Choroid plexus epithelial cell (primary cell): ENCODE data around the gene CCNH.

Source experiments
- DNase-seq: peaks from one replicate; pipeline ENCODE4 v3.0.0-alpha.2; 2010; ENCODE audit warnings: low read depth
- H3K4me3 ChIP-seq: 2 replicates; pipeline ENCODE4 v1.5.1; 2011; ENCODE audit warnings: low read depth, mild to moderate bottlenecking, control low read depth, low read length, moderate library complexity
- CTCF ChIP-seq: conservative IDR thresholded peaks from 2 replicates; pipeline ENCODE4 v1.5.1; 2011; ENCODE audit warnings: low read depth, mild to moderate bottlenecking, control low read depth, inconsistent platforms, low read length, moderate library complexity

Gene CCNH

GRCh38 chr5:87394411-87395165 lies 18.1 kb downstream of the CCNH start:
- peak; percentile 81 for DNase-seq
- H3K4me3 ChIP-seq: no peak overlapping the region
- no peak for TF ChIP-seq CTCF

- no peak for TF ChIP-seq CTCF
- peak; percentile 91 for DNase-seq
- no peak overlapping the region for H3K4me3 ChIP-seq
These were observed 19.4 kb downstream of the CCNH start for GRCh38 chr5:87393331-87393730.

- DNase-seq: no peak
- no peak for TF ChIP-seq CTCF
- H3K4me3 ChIP-seq: no peak overlapping the region
These were observed 19.9 kb downstream of the CCNH start for GRCh38 chr5:87392801-87393200.

- no peak for DNase-seq
- TF ChIP-seq CTCF: no peak
- no peak overlapping the region for H3K4me3 ChIP-seq
These were observed 20.6 kb downstream of the CCNH start for GRCh38 chr5:87392170-87392569.

- no peak for TF ChIP-seq CTCF
- DNase-seq: peak; percentile 54
- no peak overlapping the region for H3K4me3 ChIP-seq
These were observed 22.0 kb downstream of the CCNH start for GRCh38 chr5:87390576-87391199.

GRCh38 chr5:87390075-87390474 lies 22.7 kb downstream of the CCNH start:
- no peak for DNase-seq
- no peak overlapping the region for H3K4me3 ChIP-seq
- TF ChIP-seq CTCF: no peak
